AG04449 (cell line): ENCODE measurements around the gene IQSEC3.

ENCODE experiments used
- CTCF ChIA-PET: fragments of 350-600 bp; formaldehyde crosslinking; extraction: SDS; loops from one replicate; lab custom pipeline; 2021; ENCODE audit warnings: antibody characterized with exemption; lab: Yijun Ruan, JAX
- POLR2A ChIA-PET: fragments of 400-600, 350-600 bp; formaldehyde crosslinking; extraction: SDS; loops from one replicate; lab custom pipeline; 2020; ENCODE audit warnings: antibody characterized with exemption, inconsistent platforms; lab: Yijun Ruan, JAX
- DNase-seq: peaks from one replicate; pipeline ENCODE4 v3.0.0-alpha.2; 2010; ENCODE audit warnings: low read depth, low spot score
- H3K4me3 ChIP-seq: 2 replicates; pipeline ENCODE4 v1.5.1; 2011; ENCODE audit warnings: low read depth, mild to moderate bottlenecking, control low read depth, low read length
- TF ChIP-seq, protein P1 (sequence below): IDR thresholded peaks from one replicate; pipeline ENCODE4 v1.5.1; 2011; ENCODE audit warnings: mild to moderate bottlenecking, moderate library complexity, low read length, control low read depth, inconsistent platforms; ENCODE audit not compliant: insufficient read depth; ENCODE audit errors: missing control alignments

Gene IQSEC3

DNA sequence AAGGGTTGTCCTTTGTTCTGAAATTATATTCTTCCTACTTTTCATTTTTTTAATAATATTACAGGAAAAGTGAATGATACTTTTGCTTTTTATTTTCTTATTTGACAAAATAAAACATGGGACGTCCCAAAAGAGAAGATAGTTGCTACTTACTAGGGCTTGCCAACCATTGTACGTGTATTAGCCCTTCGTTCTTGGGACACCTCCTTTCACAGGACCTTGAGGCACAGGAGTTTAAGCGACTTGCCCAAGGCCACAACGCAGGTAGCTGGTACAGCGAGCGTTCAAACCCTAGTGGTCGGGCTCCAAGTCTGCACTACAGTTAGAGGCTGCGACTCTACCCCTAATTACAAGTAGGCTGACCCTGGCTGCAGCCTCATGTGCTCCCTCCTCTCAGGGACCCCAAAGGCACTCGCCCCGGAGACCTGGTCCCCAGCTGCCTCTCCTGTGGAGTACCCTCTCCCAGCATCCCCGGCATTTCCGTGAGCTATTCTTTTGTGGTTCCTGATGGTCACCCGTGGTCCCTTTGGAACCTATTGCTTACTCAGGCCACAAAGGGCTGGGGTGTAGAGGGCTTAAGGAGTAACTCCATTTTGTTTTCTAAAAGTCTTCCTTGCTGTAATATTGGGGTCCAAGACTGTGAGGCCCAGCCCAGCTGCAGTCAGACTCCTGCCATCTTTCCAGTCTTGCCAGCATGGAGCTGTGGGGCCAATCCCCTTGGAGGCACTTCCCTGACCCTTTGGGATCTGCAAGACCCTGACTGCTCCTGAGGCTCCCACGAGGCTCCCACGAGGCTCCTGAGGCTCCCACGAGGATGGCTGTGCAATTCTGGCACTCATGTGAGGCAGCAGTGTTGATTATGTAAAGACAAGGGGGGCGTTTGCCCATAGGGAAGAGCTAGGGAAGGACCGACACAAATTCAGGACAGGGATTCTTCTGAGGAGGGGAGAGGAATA, 49.7 kb downstream of the IQSEC3 start:
- TF ChIP-seq, protein P1, sequence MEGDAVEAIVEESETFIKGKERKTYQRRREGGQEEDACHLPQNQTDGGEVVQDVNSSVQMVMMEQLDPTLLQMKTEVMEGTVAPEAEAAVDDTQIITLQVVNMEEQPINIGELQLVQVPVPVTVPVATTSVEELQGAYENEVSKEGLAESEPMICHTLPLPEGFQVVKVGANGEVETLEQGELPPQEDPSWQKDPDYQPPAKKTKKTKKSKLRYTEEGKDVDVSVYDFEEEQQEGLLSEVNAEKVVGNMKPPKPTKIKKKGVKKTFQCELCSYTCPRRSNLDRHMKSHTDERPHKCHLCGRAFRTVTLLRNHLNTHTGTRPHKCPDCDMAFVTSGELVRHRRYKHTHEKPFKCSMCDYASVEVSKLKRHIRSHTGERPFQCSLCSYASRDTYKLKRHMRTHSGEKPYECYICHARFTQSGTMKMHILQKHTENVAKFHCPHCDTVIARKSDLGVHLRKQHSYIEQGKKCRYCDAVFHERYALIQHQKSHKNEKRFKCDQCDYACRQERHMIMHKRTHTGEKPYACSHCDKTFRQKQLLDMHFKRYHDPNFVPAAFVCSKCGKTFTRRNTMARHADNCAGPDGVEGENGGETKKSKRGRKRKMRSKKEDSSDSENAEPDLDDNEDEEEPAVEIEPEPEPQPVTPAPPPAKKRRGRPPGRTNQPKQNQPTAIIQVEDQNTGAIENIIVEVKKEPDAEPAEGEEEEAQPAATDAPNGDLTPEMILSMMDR: no peak
- H3K4me3 ChIP-seq: no peak overlapping the region
- ChIA-PET POLR2A (no interaction called here), CTCF (interaction anchor here (1.5 kb wide), 1 partner anchor 36 kb away, joined by 3 read pairs; no protein-coding TSS in a partner anchor)
- no peak for DNase-seq

DNA sequence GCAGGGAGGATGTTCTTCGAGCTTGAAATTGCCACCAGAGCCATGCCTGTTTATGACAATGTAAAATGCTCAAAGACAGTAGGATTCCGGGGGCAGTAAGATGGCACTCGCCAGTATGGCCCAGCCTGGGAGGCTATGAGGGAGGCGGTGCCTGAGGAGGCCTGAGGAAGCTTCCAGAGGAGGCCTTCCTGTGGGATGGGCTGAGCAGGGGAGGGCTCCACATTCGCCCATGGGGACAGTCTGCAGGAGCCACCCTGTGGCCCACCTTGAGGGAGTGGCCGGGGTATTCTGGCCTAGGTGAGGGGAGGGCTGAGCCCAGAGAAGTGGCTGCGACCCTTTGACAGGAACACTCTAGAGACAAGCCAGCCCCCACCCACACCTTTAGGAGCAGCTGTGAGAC, 50.7 kb downstream of the IQSEC3 start:
- ChIA-PET POLR2A (no interaction called here), CTCF (interaction anchor here (1.5 kb wide), 1 partner anchor 35 kb away, joined by 3 read pairs; no protein-coding TSS in a partner anchor)
- no peak for DNase-seq
- TF ChIP-seq, protein P1: no peak
- H3K4me3 ChIP-seq: no peak overlapping the region

DNA sequence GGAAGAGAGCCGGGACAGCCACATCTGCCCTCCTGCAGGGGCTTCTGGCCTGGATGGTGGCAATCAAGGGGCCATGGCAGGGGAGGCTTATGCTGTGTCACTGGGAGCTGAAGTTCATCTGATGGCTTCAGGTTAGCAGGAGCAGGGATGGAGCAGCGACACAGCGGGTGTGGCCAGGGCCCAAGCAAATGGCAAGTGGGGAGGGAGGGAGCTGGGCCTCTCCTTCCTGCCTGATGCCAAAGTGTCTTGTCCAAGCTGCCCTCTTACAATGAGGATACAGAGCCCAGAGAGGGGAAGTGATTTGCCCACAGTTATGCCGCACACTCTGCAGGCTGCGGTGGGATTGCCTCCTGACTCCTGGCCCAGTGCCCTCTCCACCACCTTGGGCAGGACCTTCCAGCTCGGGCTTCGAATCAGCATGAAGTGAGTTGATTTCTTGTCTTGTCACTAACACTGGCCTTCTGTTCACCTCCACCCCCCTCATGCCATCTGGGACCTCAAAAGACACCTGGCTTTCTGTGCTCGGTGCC, 51.3 kb downstream of the IQSEC3 start:
- ChIA-PET CTCF (interaction anchor here (0.6 kb wide), 1 partner anchor 54 kb away, joined by 3 read pairs; no protein-coding TSS in a partner anchor), POLR2A (no interaction called here)
- TF ChIP-seq, protein P1: no peak
- no peak for DNase-seq
- H3K4me3 ChIP-seq: no peak overlapping the region

DNA sequence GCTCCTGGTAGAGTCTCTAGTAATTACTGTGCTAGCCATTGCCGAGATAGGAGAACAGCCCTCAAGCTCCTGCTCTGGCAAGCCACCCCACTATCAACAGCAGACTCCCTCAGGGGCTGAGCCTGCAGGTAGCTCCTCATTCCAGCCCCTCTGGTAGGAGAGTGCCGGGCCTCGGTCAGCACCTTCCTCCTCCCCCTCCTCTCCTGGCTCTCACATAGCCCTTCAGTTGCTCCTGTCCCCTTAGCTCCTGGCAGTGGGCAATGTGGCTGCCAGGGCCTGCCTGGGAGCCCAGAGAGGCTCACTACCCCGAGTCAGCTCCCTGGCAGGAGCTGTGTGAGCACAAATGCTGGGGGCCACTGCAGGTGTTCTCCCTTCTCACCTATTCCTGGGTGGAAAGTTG, 52.0 kb downstream of the IQSEC3 start:
- TF ChIP-seq, protein P1: no peak
- no peak for DNase-seq
- H3K4me3 ChIP-seq: no peak overlapping the region
- POLR2A ChIA-PET: no interaction called here
- CTCF ChIA-PET: interaction anchor here (0.6 kb wide), 1 partner anchor 53 kb away, joined by 3 read pairs; no protein-coding TSS in a partner anchor

DNA sequence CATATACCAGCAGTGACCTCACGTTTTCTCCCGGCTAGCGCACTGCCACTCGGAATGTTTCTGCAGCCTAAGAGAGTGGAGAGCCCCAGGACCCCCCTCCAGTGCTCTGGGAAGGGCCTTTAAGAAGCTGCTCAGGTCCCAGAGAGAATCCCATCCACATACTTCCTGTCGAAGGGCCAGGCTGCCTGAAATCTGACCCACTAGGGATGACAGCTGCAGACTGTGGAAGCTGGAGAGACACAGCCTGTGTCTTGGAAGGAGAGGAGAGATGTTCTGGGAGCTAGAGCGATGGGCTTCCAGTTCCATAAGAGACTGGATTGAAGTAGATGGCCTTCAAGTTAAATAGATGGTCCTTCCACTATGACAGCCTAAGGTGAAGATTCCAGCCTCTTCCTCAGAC, 54.4 kb downstream of the IQSEC3 start:
- ChIA-PET POLR2A (no interaction called here), CTCF (interaction anchor here (1.4 kb wide), 1 partner anchor 32 kb away, joined by 3 read pairs; no protein-coding TSS in a partner anchor)
- no peak for DNase-seq
- H3K4me3 ChIP-seq: no peak overlapping the region
- TF ChIP-seq, protein P1: no peak

DNA sequence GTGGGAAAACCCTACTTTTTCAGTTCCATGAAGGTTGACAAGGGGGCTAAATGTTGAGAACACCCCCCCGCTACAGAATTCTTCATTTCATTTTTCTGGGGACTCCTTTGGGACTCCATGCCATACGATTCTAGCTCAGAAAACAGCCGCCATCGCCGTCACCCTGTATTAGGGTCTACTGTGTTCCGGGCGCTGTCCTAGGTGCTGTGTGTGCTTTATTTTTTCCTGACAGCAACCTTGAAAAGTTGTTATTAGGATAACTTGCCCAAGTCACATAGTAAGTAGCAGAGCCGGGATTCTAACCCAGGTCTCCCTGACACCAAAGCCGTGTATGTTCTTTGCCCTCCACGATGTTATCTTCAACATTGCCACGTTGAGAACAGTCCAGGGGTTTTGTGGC, 55.1 kb downstream of the IQSEC3 start:
- no peak for DNase-seq
- no peak overlapping the region for H3K4me3 ChIP-seq
- ChIA-PET POLR2A (no interaction called here), CTCF (no interaction called here)
- TF ChIP-seq, protein P1: no peak
